ENCODE results near the gene PAX7.

DNA sequence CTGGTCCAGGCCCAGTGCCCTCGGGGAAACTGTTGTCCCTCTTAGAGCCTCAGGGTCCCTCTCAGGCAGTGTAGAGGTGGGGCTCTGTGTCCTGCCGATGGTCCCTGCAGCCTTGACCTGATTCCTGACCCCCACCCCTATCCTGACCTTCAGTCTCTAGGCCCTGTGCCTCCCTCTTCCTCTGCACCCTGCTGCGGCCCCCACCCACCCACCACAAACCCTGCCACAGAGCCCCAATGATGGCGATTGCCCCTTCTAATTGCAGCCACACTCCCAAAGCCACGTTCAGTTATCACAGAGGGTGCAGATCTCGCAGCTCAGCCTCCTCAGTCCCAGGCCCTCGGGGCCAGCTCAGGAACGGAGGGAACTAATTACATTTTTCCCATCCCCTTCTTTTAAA is 99.7 kb downstream of the PAX7 start:
- TF ChIP-seq, protein P1, sequence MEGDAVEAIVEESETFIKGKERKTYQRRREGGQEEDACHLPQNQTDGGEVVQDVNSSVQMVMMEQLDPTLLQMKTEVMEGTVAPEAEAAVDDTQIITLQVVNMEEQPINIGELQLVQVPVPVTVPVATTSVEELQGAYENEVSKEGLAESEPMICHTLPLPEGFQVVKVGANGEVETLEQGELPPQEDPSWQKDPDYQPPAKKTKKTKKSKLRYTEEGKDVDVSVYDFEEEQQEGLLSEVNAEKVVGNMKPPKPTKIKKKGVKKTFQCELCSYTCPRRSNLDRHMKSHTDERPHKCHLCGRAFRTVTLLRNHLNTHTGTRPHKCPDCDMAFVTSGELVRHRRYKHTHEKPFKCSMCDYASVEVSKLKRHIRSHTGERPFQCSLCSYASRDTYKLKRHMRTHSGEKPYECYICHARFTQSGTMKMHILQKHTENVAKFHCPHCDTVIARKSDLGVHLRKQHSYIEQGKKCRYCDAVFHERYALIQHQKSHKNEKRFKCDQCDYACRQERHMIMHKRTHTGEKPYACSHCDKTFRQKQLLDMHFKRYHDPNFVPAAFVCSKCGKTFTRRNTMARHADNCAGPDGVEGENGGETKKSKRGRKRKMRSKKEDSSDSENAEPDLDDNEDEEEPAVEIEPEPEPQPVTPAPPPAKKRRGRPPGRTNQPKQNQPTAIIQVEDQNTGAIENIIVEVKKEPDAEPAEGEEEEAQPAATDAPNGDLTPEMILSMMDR (IDR thresholded peaks at IDR 0.05), result no peak
- TF ChIP-seq POLR2A (IDR thresholded peaks at IDR 0.05), result no peak
